ENCODE data around the gene SERPINB5. TPM values are rescaled to one million over a fixed set of nuclear protein-coding genes. Genes with fewer than 3 reads are reported as not detected.
"Not testable (repeated sequence)": the region's sequence is repeated elsewhere in the genome, so short reads cannot be mapped to it uniquely, and the experiment has no call there.

Gene SERPINB5
- total and polyA plus RNA-seq, 2 donors (not counting 1 experiment from before 2014, with no cell fraction given), result not detected

DNA sequence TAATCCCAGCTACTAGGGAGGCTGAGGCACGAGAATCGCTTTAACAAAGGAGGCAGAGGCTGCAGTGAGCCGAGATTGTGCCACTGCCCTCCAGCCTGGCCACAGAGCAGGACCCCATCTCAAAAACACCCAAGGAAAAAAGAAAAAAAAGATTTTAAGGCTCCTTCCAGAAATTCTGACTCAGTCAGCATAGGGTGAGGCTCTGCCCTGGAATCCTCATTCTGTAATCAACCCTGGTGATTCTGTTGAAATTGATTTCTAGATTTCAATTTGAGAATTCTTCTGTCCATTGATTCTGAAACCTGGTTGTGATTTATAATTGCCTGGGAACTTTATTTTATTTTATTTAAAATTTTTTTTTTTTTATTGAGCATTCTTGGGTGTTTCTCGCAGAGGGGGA is 27.3 kb upstream of the SERPINB5 start:
- Histone ChIP-seq H3K27me3 (replicated peaks in 1 of 4; ENCODE audit: control extremely low read depth in 1 of 4, control insufficient read depth in 3 of 4, insufficient read depth in 4 of 4, low read length in 3 of 4) (no peaks in the 10 kb centered on the region), H3K4me1 (ENCODE audit: control insufficient read depth in 2 of 2, insufficient read depth in 2 of 2, low read length in 2 of 2) (peaks cover 8% of the 10 kb centered on the region in 2 donors), H3K9ac (ENCODE audit: low read length) (no peak overlapping the region), H3K27ac (ENCODE audit: low read length in 2 of 2) (no peak overlapping the region), H3K9me3 (ENCODE audit: control extremely low read depth in 1 of 3, control insufficient read depth in 2 of 3, insufficient read depth in 1 of 3, low read length in 2 of 3) (no peaks in the 10 kb centered on the region), H4K20me1 (ENCODE audit: control insufficient read depth, insufficient read depth, low read length, poor library complexity, severe bottlenecking) (no peaks in the 10 kb centered on the region), H3K36me3 (replicated peaks in 1 of 2; ENCODE audit: control extremely low read depth in 1 of 2, control insufficient read depth in 1 of 2, extremely low read depth in 1 of 2, insufficient read depth in 2 of 2, low read length in 1 of 2) (no peaks in the 10 kb centered on the region), H3K4me2 (replicated peaks; ENCODE audit: low read depth, low read length, poor library complexity, severe bottlenecking) (no peak overlapping the region), H3K4me3 (ENCODE audit: control extremely low read depth in 1 of 5, extremely low read depth in 1 of 5, insufficient read depth in 1 of 5, low read depth in 2 of 5, low read length in 4 of 5) (no peak overlapping the region), H3K79me2 (ENCODE audit: control insufficient read depth, insufficient read depth, low read length) (no peaks in the 10 kb centered on the region), H2AFZ (ENCODE audit: insufficient read depth, low read depth, low read length, poor library complexity, severe bottlenecking) (no peak overlapping the region)
- H3K27ac Mint-ChIP-seq, result no peak overlapping the region
- no CpG with 5 or more reads among the region's 4 CpGs for WGBS (ENCODE audit: insufficient coverage)
- H3K4me1 Mint-ChIP-seq, result peaks cover 9% of the 10 kb centered on the region
- no peaks in the 10 kb centered on the region for H3K27me3 Mint-ChIP-seq
- no peaks in the 10 kb centered on the region for H3K9me3 Mint-ChIP-seq (ENCODE audit: insufficient read depth)
- H3K4me3 Mint-ChIP-seq, result no peak overlapping the region
- no peak for ATAC-seq (ENCODE audit: low read depth)
- ChIA-PET CTCF (no interaction called here), POLR2A (no interaction called here)
- no peak for DNase-seq
- TF ChIP-seq EZH2 (IDR thresholded peaks at IDR 0.05; ENCODE audit: borderline replicate concordance, insufficient read depth, low read depth, low read length, poor library complexity, severe bottlenecking), result no peak
- TF ChIP-seq, protein P1, sequence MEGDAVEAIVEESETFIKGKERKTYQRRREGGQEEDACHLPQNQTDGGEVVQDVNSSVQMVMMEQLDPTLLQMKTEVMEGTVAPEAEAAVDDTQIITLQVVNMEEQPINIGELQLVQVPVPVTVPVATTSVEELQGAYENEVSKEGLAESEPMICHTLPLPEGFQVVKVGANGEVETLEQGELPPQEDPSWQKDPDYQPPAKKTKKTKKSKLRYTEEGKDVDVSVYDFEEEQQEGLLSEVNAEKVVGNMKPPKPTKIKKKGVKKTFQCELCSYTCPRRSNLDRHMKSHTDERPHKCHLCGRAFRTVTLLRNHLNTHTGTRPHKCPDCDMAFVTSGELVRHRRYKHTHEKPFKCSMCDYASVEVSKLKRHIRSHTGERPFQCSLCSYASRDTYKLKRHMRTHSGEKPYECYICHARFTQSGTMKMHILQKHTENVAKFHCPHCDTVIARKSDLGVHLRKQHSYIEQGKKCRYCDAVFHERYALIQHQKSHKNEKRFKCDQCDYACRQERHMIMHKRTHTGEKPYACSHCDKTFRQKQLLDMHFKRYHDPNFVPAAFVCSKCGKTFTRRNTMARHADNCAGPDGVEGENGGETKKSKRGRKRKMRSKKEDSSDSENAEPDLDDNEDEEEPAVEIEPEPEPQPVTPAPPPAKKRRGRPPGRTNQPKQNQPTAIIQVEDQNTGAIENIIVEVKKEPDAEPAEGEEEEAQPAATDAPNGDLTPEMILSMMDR (IDR thresholded peaks at IDR 0.05), result no peak
- intact Hi-C loops (cut with micrococcal nuclease), result no loop called here

DNA sequence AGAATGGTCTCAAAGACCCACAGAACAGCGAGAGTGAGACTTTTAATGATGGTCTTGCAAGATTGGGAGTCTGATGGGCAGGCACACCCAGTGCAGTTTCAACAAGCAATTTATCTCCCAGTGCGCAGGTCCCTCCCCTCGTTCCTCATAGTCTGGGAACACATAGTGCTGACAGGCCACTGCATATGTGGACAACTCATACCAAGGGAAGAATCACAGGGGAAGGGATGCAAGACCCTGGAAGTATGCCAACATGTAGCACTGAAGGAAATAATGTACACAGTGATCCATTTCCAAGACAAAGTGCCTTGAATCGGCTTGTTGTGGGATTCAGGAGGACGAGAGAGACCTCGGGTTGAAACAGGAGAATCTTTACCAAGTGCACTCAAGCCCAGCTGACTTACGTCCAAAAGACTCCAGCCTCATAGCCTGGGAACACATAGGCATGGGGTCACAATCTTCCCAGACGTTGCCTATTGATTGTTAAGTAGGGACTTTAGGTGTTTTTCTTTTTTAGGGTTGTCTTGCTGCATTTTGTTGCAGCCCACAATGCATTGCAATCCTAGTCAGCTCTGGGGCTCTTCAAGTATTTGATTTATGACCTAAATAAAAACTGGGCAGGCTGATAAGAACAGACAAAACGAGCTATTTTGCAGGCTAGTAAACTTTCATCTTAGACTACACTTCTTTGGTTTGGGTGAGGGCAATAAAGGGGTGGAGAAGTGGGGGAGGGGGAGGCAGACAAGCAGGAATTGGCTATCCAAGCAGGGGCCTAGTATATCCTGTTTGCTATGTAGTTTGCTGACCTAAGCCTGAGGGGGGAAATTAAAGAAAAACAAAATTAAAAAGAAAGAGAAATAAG is 24.7 kb upstream of the SERPINB5 start:
- Mint-ChIP-seq H3K27me3 (no peaks in the 10 kb centered on the region), H3K4me1 (no peaks in the 10 kb centered on the region), H3K27ac (no peak overlapping the region), H3K9me3 (ENCODE audit: insufficient read depth) (no peaks in the 10 kb centered on the region), H3K4me3 (no peak overlapping the region)
- no peak for DNase-seq
- 91% methylated on average over 6 of the region's 9 CpGs for WGBS (ENCODE audit: insufficient coverage)
- TF ChIP-seq EZH2 (IDR thresholded peaks at IDR 0.05; ENCODE audit: borderline replicate concordance, insufficient read depth, low read depth, low read length, poor library complexity, severe bottlenecking), result no peak
- TF ChIP-seq, protein P1 (IDR thresholded peaks at IDR 0.05), result no peak
- intact Hi-C loops (cut with micrococcal nuclease), result no loop called here
- no peaks in the 10 kb centered on the region for H3K79me2 ChIP-seq (ENCODE audit: control insufficient read depth, insufficient read depth, low read length)
- H4K20me1 ChIP-seq (ENCODE audit: control insufficient read depth, insufficient read depth, low read length, poor library complexity, severe bottlenecking), result no peaks in the 10 kb centered on the region
- H3K4me2 ChIP-seq (replicated peaks; ENCODE audit: low read depth, low read length, poor library complexity, severe bottlenecking), result no peak overlapping the region
- H3K9me3 ChIP-seq (ENCODE audit: control extremely low read depth in 1 of 3, control insufficient read depth in 2 of 3, insufficient read depth in 1 of 3, low read length in 2 of 3), result no peaks in the 10 kb centered on the region
- no peak overlapping the region for H2AFZ ChIP-seq (ENCODE audit: insufficient read depth, low read depth, low read length, poor library complexity, severe bottlenecking)
- no peaks in the 10 kb centered on the region for H3K36me3 ChIP-seq (replicated peaks in 1 of 2; ENCODE audit: control extremely low read depth in 1 of 2, control insufficient read depth in 1 of 2, extremely low read depth in 1 of 2, insufficient read depth in 2 of 2, low read length in 1 of 2)
- no peak overlapping the region for H3K27ac ChIP-seq (ENCODE audit: low read length in 2 of 2)
- no peak overlapping the region for H3K9ac ChIP-seq (ENCODE audit: low read length)
- ChIA-PET POLR2A (no interaction called here), CTCF (no interaction called here)
- no peaks in the 10 kb centered on the region for H3K4me1 ChIP-seq (ENCODE audit: control insufficient read depth in 2 of 2, insufficient read depth in 2 of 2, low read length in 2 of 2)
- H3K4me3 ChIP-seq (ENCODE audit: control extremely low read depth in 1 of 5, extremely low read depth in 1 of 5, insufficient read depth in 1 of 5, low read depth in 2 of 5, low read length in 4 of 5), result no peak overlapping the region
- ATAC-seq (ENCODE audit: low read depth), result no peak
- no peaks in the 10 kb centered on the region for H3K27me3 ChIP-seq (replicated peaks in 1 of 4; ENCODE audit: control extremely low read depth in 1 of 4, control insufficient read depth in 3 of 4, insufficient read depth in 4 of 4, low read length in 3 of 4)

DNA sequence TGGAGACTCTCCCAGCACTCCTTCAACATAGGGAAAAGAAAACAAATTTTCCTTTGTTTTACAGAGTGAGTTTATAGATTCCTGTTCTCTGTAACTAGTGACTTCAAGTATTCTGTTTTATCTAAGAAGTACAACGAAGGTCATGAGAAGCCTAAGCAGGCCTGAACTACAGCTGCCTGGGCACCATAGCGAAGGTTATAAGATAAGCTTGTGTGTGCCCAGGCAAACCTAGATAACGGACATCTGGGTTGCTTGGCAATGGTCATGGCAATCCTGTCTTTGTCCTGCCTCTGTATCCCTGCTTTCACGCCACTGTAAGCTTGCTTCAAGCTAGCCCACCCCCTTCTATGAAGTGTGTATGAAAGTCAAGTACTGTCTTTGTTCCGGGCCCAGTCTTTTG is 24.0 kb upstream of the SERPINB5 start:
- H3K4me2 ChIP-seq (replicated peaks; ENCODE audit: low read depth, low read length, poor library complexity, severe bottlenecking); H3K27me3 Mint-ChIP-seq; H3K4me3 Mint-ChIP-seq; intact Hi-C loops (cut with micrococcal nuclease); H3K27ac Mint-ChIP-seq; ATAC-seq (ENCODE audit: low read depth); H3K4me1 ChIP-seq (ENCODE audit: control insufficient read depth in 2 of 2, insufficient read depth in 2 of 2, low read length in 2 of 2); H3K36me3 ChIP-seq (replicated peaks in 1 of 2; ENCODE audit: control extremely low read depth in 1 of 2, control insufficient read depth in 1 of 2, extremely low read depth in 1 of 2, insufficient read depth in 2 of 2, low read length in 1 of 2); H2AFZ ChIP-seq (ENCODE audit: insufficient read depth, low read depth, low read length, poor library complexity, severe bottlenecking); H3K9ac ChIP-seq (ENCODE audit: low read length); H3K9me3 ChIP-seq (ENCODE audit: control extremely low read depth in 1 of 3, control insufficient read depth in 2 of 3, insufficient read depth in 1 of 3, low read length in 2 of 3); H3K4me3 ChIP-seq (ENCODE audit: control extremely low read depth in 1 of 5, extremely low read depth in 1 of 5, insufficient read depth in 1 of 5, low read depth in 2 of 5, low read length in 4 of 5); H3K27me3 ChIP-seq (replicated peaks in 1 of 4; ENCODE audit: control extremely low read depth in 1 of 4, control insufficient read depth in 3 of 4, insufficient read depth in 4 of 4, low read length in 3 of 4); H3K4me1 Mint-ChIP-seq; DNase-seq; POLR2A ChIA-PET; H3K27ac ChIP-seq (ENCODE audit: low read length in 2 of 2); H3K9me3 Mint-ChIP-seq (ENCODE audit: insufficient read depth); H4K20me1 ChIP-seq (ENCODE audit: control insufficient read depth, insufficient read depth, low read length, poor library complexity, severe bottlenecking); H3K79me2 ChIP-seq (ENCODE audit: control insufficient read depth, insufficient read depth, low read length); CTCF ChIA-PET: not testable (repeated sequence)
- 87% methylated on average over 5 of the region's 5 CpGs for WGBS (ENCODE audit: insufficient coverage)

All from B cell (primary cell).